HEK293 (cell line): Measurements from ENCODE around the gene SETD7.

Experiments
- CTCF ChIP-seq: fragments of 450-650 bp; formaldehyde crosslinking; IDR thresholded peaks from 2 replicates; pipeline ENCODE4 v1.5.1; 2016; ENCODE audit warnings: missing biosample characterization, missing genetic modification characterization
- MZF1 ChIP-seq: fragments of 450-650 bp; formaldehyde crosslinking; IDR thresholded peaks from 2 replicates; pipeline ENCODE4 v1.5.1; 2017; ENCODE audit warnings: missing biosample characterization, missing genetic modification characterization, borderline replicate concordance
- SP3 ChIP-seq: fragments of 450-650 bp; formaldehyde crosslinking; IDR thresholded peaks from 2 replicates; pipeline ENCODE4 v1.5.1; 2016; ENCODE audit warnings: missing biosample characterization, missing genetic modification characterization
- YY1 ChIP-seq: fragments of 450-650 bp; formaldehyde crosslinking; IDR thresholded peaks from 2 replicates; pipeline ENCODE4 v1.5.1; 2018; ENCODE audit warnings: missing biosample characterization, missing genetic modification characterization
- ZBTB11 ChIP-seq: fragments of 450-650 bp; formaldehyde crosslinking; conservative IDR thresholded peaks from 2 replicates; pipeline ENCODE4 v1.5.1; 2016; ENCODE audit warnings: low read depth, missing biosample characterization, missing genetic modification characterization
- ZBTB49 ChIP-seq: fragments of 450-650 bp; formaldehyde crosslinking; IDR thresholded peaks from 2 replicates; pipeline ENCODE4 v1.5.1; 2016; ENCODE audit warnings: missing biosample characterization, missing genetic modification characterization, low read depth
- ZNF391 ChIP-seq: fragments of 450-650 bp; formaldehyde crosslinking; IDR thresholded peaks from 2 replicates; pipeline ENCODE4 v1.5.1; 2016; ENCODE audit warnings: low read depth, missing biosample characterization, missing genetic modification characterization, borderline replicate concordance

GRCh38 chr4:139458999-139459398, 97.0 kb downstream of the SETD7 start:
- no peak for TF ChIP-seq ZBTB49 (tag by site-specific recombination)
- no peak for TF ChIP-seq CTCF (tag by site-specific recombination)
- TF ChIP-seq MZF1 (tag by site-specific recombination) = no peak
- TF ChIP-seq ZBTB11 (tag by site-specific recombination) = no peak
- no peak for TF ChIP-seq YY1 (tag by site-specific recombination)
- no peak for TF ChIP-seq SP3 (tag by site-specific recombination)
- no peak for TF ChIP-seq ZNF391
